Lower lobe of right lung (tissue), 2 donors: Measurements from ENCODE around the gene RAB33A. TPM values are rescaled to one million over a fixed set of nuclear protein-coding genes. Genes with fewer than 3 reads are reported as not detected.
A peak's percentile ranks its signal among the peaks of the same experiment; 100 is the strongest.

Source experiments
- ATAC-seq, 2 donors: fragments of 200-7000 bp; cut with Tn5 transposase; one replicate each; pipeline ENCODE4 v1.9.1; 2020 to 2022; ENCODE audit warnings: mild to moderate bottlenecking in 2 of 2, moderate library complexity in 2 of 2
- DNase-seq: peaks from one replicate; pipeline ENCODE4 v3.0.0-alpha.2; 2020
- H3K27ac ChIP-seq: fragments of 200-600 bp; one replicate; pipeline ENCODE4 v1.8.0; 2022
- H3K27me3 ChIP-seq: fragments of 200-600 bp; one replicate; pipeline ENCODE4 v1.8.0; 2022; ENCODE audit warnings: low read depth
- H3K36me3 ChIP-seq: fragments of 200-600 bp; one replicate; pipeline ENCODE4 v1.8.0; 2022; ENCODE audit warnings: mild to moderate bottlenecking
- H3K4me1 ChIP-seq: fragments of 200-600 bp; one replicate; pipeline ENCODE4 v1.8.0; 2022
- H3K4me3 ChIP-seq: fragments of 200-600 bp; one replicate; pipeline ENCODE4 v1.8.0; 2022; ENCODE audit warnings: mild to moderate bottlenecking
- H3K9me3 ChIP-seq: fragments of 200-600 bp; one replicate; pipeline ENCODE4 v1.8.0; 2022
- intact Hi-C: fragments of 100-400 bp; cut with DNase I; formaldehyde crosslinking; loops from one replicate; pipeline ENCODE4 v1.11.0; 2022
- long read RNA-seq: library from polyadenylated mRNA; unstranded; transcript quantifications from one replicate; pipeline ENCODE4 v2.0.0, GENCODE V29; 2021
- total RNA-seq: library from RNA; stranded (reverse); fragmentation: NEBNext Ultra II Directional; extraction: Animal tissue kit (Norgen Biotek cat#: 25700); gene quantifications from one replicate; pipeline ENCODE4 v1.2.1, GENCODE V29; 2021
- TF ChIP-seq, protein P1 (sequence below): fragments of 200-600 bp; IDR thresholded peaks from one replicate; pipeline ENCODE4 v1.8.0; 2022; ENCODE audit warnings: antibody characterized with exemption, mild to moderate bottlenecking
- donor health status: DM: no; HTN: yes; CAD: no; lungs with severe emphysema.

RAB33A gene
- total RNA-seq = 0.59 TPM
- long read RNA-seq = 0 reads

DNA sequence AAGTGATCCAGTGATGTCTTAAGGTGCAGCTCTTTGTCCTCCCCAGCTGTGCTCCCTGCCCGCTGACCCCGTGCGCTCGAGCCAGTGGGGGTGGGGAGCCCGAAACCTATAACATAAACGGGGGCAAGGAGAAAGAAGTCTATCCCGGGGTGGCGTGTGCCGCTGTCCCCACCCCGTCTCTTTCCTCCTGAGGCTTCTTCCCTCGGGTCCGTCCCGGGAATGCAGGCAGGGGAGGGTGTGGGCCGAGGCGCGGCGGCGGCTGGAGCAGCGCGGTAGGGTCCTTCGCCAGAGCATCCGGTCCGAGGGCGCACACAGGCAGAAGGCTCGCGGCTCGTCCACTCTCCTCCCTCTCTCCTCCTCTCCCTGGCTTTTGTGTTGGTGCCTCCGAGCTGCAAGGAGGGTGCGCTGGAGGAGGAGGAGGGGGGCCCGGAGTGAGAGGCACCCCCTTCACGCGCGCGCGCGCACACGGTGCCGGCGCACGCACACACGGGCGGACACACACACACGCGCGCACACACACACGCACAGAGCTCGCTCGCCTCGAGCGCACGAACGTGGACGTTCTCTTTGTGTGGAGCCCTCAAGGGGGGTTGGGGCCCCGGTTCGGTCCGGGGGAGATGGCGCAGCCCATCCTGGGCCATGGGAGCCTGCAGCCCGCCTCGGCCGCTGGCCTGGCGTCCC, at the start of gene RAB33A:
RAB33A (plus strand) TSS at position 517 of the 681 bp plus-strand sequence; CDS start at position 618, 101 bp downstream.
- H3K27me3 ChIP-seq = no peaks in the 10 kb centered on the region
- peaks cover 23% of the 10 kb centered on the region for H3K4me1 ChIP-seq
- ATAC-seq (peak; percentile 52 to 73), DNase-seq (peak; percentile 44)
- no peaks in the 10 kb centered on the region for H3K9me3 ChIP-seq
- intact Hi-C loops = no loop called here
- peak within 1 kb of the TSS; percentile 56 for H3K27ac ChIP-seq
- H3K36me3 ChIP-seq = no peaks in the 10 kb centered on the region
- peak within 1 kb of the TSS; percentile 58 for H3K4me3 ChIP-seq
- TF ChIP-seq, protein P1, sequence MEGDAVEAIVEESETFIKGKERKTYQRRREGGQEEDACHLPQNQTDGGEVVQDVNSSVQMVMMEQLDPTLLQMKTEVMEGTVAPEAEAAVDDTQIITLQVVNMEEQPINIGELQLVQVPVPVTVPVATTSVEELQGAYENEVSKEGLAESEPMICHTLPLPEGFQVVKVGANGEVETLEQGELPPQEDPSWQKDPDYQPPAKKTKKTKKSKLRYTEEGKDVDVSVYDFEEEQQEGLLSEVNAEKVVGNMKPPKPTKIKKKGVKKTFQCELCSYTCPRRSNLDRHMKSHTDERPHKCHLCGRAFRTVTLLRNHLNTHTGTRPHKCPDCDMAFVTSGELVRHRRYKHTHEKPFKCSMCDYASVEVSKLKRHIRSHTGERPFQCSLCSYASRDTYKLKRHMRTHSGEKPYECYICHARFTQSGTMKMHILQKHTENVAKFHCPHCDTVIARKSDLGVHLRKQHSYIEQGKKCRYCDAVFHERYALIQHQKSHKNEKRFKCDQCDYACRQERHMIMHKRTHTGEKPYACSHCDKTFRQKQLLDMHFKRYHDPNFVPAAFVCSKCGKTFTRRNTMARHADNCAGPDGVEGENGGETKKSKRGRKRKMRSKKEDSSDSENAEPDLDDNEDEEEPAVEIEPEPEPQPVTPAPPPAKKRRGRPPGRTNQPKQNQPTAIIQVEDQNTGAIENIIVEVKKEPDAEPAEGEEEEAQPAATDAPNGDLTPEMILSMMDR = no peak

DNA sequence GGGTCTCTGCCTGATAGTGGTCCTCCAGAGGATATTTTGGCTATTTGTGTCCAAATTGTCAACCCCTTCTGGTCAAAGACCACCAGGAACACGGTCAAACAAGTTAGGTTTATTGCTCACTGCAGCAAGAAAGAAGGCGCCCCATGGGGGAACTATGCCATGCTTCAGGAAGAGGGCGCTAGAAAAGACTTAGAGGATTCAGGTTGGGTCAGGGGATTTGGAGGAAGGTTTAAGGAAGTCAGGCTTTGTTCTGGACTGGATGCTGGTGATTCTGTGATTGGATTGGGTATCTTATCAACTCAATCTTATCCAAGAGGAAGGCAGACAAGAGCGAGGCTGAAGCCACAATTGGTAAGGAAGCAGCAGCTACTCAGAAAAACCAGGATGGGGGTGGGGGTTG, 47.2 kb upstream of the RAB33A start:
- intact Hi-C loops = no loop called here
- Histone ChIP-seq H3K4me1 (peaks cover 15% of the 10 kb centered on the region), H3K9me3 (no peaks in the 10 kb centered on the region), H3K36me3 (peaks cover 14% of the 10 kb centered on the region), H3K27ac (peak overlapping the region; percentile 20), H3K27me3 (no peaks in the 10 kb centered on the region), H3K4me3 (no peak overlapping the region)
- TF ChIP-seq, protein P1 = no peak
- DNase-seq = no peak
- no peak for ATAC-seq

DNA sequence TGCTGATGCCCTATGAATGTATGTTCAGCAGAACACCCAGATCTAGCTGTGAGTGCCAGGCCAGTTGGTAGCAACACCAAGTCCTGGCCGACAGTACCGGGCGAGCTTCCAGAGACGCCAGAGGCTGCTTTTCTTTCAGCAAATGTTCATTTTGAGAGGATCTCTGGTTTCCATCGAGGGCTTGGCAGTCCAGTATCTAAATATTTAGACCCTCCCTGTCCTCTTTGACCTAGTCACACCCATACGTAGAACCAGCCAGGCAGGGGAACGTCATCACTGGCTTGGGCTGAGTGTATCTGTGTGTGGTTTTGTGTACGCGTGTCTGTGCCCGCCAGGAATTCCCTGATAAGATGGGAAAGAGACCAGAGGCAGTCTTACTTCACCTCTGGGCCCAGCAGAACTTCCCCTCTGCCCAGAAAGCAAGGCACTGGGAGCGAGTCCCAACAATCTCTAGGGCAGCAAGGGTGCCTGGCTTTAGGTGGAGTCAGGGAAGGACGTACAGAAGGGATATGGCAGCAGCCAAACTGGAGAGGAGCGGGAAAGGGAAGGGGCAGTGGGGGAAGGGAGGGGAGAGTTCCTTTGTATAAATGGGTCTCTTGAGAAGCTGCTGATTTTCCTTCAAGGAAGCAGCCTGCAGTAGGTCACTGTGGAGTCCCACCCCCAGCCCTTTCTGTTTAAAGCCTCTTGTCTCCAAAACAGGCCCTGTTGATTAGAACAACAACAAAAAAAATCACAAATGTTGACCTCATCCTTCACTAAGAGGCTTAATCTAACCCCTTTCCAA, 46.5 kb upstream of the RAB33A start:
- no peak for DNase-seq
- H3K36me3 ChIP-seq = peaks cover 21% of the 10 kb centered on the region
- H3K4me1 ChIP-seq = peaks cover 9% of the 10 kb centered on the region
- no peak for ATAC-seq
- H3K4me3 ChIP-seq = no peak overlapping the region
- H3K9me3 ChIP-seq = no peaks in the 10 kb centered on the region
- intact Hi-C loops = no loop called here
- peak overlapping the region; percentile 20 for H3K27ac ChIP-seq
- TF ChIP-seq, protein P1 = no peak
- H3K27me3 ChIP-seq = no peaks in the 10 kb centered on the region

DNA sequence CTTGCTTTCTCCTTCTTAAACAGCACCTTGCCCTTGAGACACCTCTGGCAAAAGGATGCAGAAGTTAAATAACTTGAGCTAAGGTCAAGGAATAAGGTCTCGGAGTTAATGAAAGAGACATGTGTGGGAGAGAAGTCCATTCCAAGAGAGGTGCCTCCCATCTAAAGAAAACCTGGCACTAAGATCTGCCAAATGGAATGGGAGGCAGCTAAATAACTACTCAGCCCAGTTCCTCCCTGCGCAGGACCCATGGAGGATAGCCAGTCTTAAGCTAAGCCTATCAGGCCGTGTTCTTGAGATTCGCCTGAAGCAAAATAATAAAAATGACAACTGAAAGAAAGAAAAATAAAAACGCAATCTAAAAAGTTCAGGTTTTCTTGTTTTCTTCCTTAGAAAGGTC, 40.8 kb upstream of the RAB33A start:
- Histone ChIP-seq H3K4me1 (no peaks in the 10 kb centered on the region), H3K9me3 (no peaks in the 10 kb centered on the region), H3K4me3 (no peak overlapping the region), H3K27me3 (no peaks in the 10 kb centered on the region), H3K27ac (no peak overlapping the region), H3K36me3 (peaks cover 63% of the 10 kb centered on the region)
- TF ChIP-seq, protein P1 = no peak
- DNase-seq = no peak
- no peak for ATAC-seq
- intact Hi-C loops = no loop called here

DNA sequence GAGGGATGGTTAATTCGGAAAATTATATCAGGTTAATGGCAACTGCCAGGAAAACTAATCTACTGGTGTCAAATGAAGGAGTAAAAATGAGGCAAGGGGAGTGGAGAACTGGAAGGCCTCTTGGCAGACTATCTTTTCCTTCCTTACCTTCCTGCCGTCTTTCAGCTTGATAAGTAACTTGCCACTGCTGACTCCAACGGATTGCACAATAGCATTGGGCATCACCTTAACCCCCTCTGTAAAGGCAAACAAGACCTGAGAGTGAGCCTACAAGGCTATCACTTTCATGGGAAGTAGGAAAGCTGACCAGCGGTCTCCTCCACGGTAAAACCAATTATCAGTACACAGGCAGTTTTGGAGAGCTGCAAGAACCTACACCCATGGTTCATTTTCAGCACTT, 35.3 kb upstream of the RAB33A start:
- Histone ChIP-seq H3K4me3 (no peak overlapping the region), H3K27ac (no peak overlapping the region), H3K4me1 (no peaks in the 10 kb centered on the region), H3K36me3 (peaks cover 61% of the 10 kb centered on the region), H3K27me3 (no peaks in the 10 kb centered on the region), H3K9me3 (no peaks in the 10 kb centered on the region)
- ATAC-seq (peak in 1 of 2 donors; percentile 46), DNase-seq (no peak)
- intact Hi-C loops = no loop called here
- TF ChIP-seq, protein P1 = no peak
